Liver (tissue), 3 donors: ENCODE results near the gene TMTC2.

Experiments
- CTCF ChIP-seq: fragments of 150-350 bp; IDR thresholded peaks from 2 replicates; pipeline ENCODE4 v1.5.1; 2017; ENCODE audit warnings: improper control_type of control experiment, low read depth, low read length; ENCODE audit not compliant: missing input control
- EGR1 ChIP-seq, 2 donors: IDR thresholded peaks; 2 replicates each; pipeline ENCODE4 v1.6.1; 2016 to 2018; ENCODE audit warnings: antibody characterized with exemption in 2 of 2, low read depth in 2 of 2
- FOXA1 ChIP-seq: IDR thresholded peaks from 2 replicates; pipeline ENCODE4 v1.6.1; 2016; ENCODE audit warnings: antibody characterized with exemption
- FOXA2 ChIP-seq: IDR thresholded peaks from 2 replicates; pipeline ENCODE4 v1.6.1; 2016; ENCODE audit warnings: antibody characterized with exemption
- GABPA ChIP-seq, 2 donors: IDR thresholded peaks in 1 of 2; conservative IDR thresholded peaks in 1 of 2; 2 replicates each; pipeline ENCODE4 v1.6.1; 2016; ENCODE audit warnings: antibody characterized with exemption in 2 of 2, mild to moderate bottlenecking in 1 of 2, moderate library complexity in 1 of 2
- JUND ChIP-seq, 2 donors: IDR thresholded peaks; 2 replicates each; pipeline ENCODE4 v1.6.1; 2016; ENCODE audit warnings: antibody characterized with exemption in 2 of 2
- MAX ChIP-seq: IDR thresholded peaks from 2 replicates; pipeline ENCODE4 v1.6.1; 2016; ENCODE audit warnings: antibody characterized with exemption
- RAD21 ChIP-seq, 2 donors: IDR thresholded peaks; 2 replicates each; pipeline ENCODE4 v1.6.1; 2016; ENCODE audit warnings: antibody characterized with exemption in 2 of 2, mild to moderate bottlenecking in 2 of 2
- REST ChIP-seq: IDR thresholded peaks from 2 replicates; pipeline ENCODE4 v1.6.1; 2016; ENCODE audit warnings: antibody characterized with exemption, mild to moderate bottlenecking
- RXRA ChIP-seq, 2 donors: IDR thresholded peaks; 2 replicates each; pipeline ENCODE4 v1.6.1; 2017 to 2018; ENCODE audit warnings: antibody characterized with exemption in 2 of 2, mild to moderate bottlenecking in 1 of 2
- SP1 ChIP-seq: IDR thresholded peaks from 2 replicates; pipeline ENCODE4 v1.6.1; 2018; ENCODE audit warnings: antibody characterized with exemption, mild to moderate bottlenecking
- TAF1 ChIP-seq: conservative IDR thresholded peaks from 2 replicates; pipeline ENCODE4 v1.6.1; 2016; ENCODE audit warnings: antibody characterized with exemption, mild to moderate bottlenecking
- YY1 ChIP-seq: IDR thresholded peaks from 2 replicates; pipeline ENCODE4 v1.6.1; 2016; ENCODE audit warnings: antibody characterized with exemption, mild to moderate bottlenecking
- donor health status: healthy.
- donor health status: healthy.

GRCh38 chr12:82919388-82920054 is 232.8 kb downstream of the TMTC2 start:
- TF ChIP-seq CTCF: no peak
- no peak for TF ChIP-seq EGR1 (IDR thresholded peaks at IDR 0.05; ENCODE audit: low read depth in 2 of 2)
- no peak for TF ChIP-seq MAX
- TF ChIP-seq RAD21 (IDR thresholded peaks at IDR 0.05): no peak
- TF ChIP-seq REST: no peak
- TF ChIP-seq FOXA1: no peak
- no peak for TF ChIP-seq YY1
- no peak for TF ChIP-seq FOXA2
- TF ChIP-seq RXRA (IDR thresholded peaks at IDR 0.05): no peak
- no peak for TF ChIP-seq TAF1
- no peak for TF ChIP-seq JUND (IDR thresholded peaks at IDR 0.05)
- no peak for TF ChIP-seq SP1
- no peak for TF ChIP-seq GABPA (IDR thresholded peaks at IDR 0.05 in 1 of 2, conservative IDR thresholded peaks at IDR 0.05 in 1 of 2)
